ENCODE results near the gene P2RY8.

P2RY8 gene

DNA sequence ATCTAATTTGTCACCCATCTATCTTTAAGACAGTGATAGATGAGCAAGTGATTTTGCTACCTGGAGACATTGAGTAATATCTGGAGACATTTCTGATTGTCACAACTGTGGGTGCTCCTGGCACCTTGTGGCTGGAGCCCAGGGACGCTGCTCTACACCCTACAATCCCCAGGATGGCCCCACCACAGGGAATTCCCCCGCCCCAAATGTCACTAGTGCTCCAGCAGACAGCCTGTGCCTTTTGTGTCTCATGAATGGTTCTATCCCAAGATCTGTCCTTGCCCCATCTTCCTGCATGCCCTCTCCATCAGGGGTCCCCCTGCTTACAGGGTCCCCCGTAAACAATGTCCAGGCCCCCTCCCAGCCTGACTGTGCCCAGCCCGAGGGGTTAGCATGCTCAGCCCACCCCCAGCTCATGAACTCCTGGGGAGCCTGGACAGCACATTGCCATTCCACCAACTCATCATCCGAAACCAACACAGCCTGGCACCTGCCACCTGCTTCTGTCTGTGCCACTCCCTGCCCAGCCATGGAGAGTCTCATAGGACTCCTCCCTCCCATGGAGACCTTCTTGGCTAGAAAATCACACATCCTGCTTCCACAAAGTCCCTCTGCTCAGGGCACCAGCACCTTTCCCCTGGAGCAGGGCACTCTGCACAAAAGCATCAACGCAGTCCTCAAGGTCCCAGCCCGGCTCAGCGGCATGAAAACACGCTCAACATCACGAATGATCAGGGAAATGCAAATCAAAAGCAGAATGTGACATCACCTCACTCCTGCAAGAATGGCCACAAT is 5.7 kb downstream of the P2RY8 start:
- TF ChIP-seq, protein P1, sequence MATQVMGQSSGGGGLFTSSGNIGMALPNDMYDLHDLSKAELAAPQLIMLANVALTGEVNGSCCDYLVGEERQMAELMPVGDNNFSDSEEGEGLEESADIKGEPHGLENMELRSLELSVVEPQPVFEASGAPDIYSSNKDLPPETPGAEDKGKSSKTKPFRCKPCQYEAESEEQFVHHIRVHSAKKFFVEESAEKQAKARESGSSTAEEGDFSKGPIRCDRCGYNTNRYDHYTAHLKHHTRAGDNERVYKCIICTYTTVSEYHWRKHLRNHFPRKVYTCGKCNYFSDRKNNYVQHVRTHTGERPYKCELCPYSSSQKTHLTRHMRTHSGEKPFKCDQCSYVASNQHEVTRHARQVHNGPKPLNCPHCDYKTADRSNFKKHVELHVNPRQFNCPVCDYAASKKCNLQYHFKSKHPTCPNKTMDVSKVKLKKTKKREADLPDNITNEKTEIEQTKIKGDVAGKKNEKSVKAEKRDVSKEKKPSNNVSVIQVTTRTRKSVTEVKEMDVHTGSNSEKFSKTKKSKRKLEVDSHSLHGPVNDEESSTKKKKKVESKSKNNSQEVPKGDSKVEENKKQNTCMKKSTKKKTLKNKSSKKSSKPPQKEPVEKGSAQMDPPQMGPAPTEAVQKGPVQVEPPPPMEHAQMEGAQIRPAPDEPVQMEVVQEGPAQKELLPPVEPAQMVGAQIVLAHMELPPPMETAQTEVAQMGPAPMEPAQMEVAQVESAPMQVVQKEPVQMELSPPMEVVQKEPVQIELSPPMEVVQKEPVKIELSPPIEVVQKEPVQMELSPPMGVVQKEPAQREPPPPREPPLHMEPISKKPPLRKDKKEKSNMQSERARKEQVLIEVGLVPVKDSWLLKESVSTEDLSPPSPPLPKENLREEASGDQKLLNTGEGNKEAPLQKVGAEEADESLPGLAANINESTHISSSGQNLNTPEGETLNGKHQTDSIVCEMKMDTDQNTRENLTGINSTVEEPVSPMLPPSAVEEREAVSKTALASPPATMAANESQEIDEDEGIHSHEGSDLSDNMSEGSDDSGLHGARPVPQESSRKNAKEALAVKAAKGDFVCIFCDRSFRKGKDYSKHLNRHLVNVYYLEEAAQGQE (IDR thresholded peaks at IDR 0.05; ENCODE audit: insufficient read depth in 1 of 2, low read depth in 2 of 2, low read length in 2 of 2), result no peak
- TF ChIP-seq POLR2AphosphoS5 (IDR thresholded peaks at IDR 0.05; ENCODE audit: low read depth, low read length) (no peak), SIN3A (IDR thresholded peaks at IDR 0.05; ENCODE audit: borderline replicate concordance, insufficient read depth, low read length) (no peak), TAF1 (IDR thresholded peaks at IDR 0.05; ENCODE audit: borderline replicate concordance, insufficient read depth, low read length) (no peak), FOXP2 (optimal IDR thresholded peaks at IDR 0.05; ENCODE audit: borderline replicate concordance, extremely low read depth, extremely low read length, insufficient read depth) (no peak)

DNA sequence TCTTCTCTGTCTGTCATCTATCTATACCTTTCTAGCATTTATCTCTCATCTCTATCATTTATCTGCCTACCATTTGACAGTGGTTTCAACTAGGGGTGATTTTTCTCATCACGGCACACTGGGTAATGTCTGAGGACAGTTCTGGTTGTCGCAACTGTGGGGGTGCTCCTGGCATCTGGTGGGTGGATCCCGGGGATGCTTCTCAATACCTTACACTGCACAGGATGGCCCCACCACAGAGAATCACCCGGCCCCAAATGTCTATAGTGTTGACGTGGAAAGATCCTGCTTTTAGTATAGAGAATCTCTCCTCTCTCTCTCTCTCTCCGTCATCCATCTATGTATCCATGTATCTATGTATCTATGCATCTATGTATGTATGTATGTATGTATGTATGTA is 7.2 kb downstream of the P2RY8 start:
- TF ChIP-seq POLR2AphosphoS5 (IDR thresholded peaks at IDR 0.05; ENCODE audit: low read depth, low read length), result no peak
- TF ChIP-seq, protein P1 (IDR thresholded peaks at IDR 0.05; ENCODE audit: insufficient read depth in 1 of 2, low read depth in 2 of 2, low read length in 2 of 2), result no peak
- no peak for TF ChIP-seq SIN3A (IDR thresholded peaks at IDR 0.05; ENCODE audit: borderline replicate concordance, insufficient read depth, low read length)
- TF ChIP-seq TAF1 (IDR thresholded peaks at IDR 0.05; ENCODE audit: borderline replicate concordance, insufficient read depth, low read length), result no peak
- TF ChIP-seq FOXP2 (optimal IDR thresholded peaks at IDR 0.05; ENCODE audit: borderline replicate concordance, extremely low read depth, extremely low read length, insufficient read depth), result no peak

DNA sequence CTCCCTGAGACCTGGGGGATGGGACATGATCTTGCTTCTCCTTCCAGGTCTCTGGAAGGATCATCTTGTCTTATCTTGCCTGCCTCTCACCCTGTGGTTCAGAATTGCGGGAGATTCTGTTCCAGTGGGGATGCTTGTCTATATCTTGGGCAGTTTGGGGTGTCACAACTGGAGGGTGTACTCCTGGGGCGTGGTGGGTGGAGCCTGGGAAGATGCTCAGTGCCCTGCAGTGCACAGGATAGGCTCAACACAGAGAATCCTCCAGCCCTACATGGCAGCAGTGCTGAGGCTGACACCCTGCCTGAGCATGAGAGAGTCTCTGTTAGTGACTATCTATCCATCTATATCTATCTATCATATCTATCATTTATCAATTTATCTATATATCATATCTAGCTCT is 7.7 kb downstream of the P2RY8 start:
- TF ChIP-seq, protein P1 (IDR thresholded peaks at IDR 0.05; ENCODE audit: insufficient read depth in 1 of 2, low read depth in 2 of 2, low read length in 2 of 2), result no peak
- TF ChIP-seq TAF1 (IDR thresholded peaks at IDR 0.05; ENCODE audit: borderline replicate concordance, insufficient read depth, low read length), result no peak
- TF ChIP-seq POLR2AphosphoS5 (IDR thresholded peaks at IDR 0.05; ENCODE audit: low read depth, low read length), result no peak
- no peak for TF ChIP-seq SIN3A (IDR thresholded peaks at IDR 0.05; ENCODE audit: borderline replicate concordance, insufficient read depth, low read length)
- TF ChIP-seq FOXP2 (optimal IDR thresholded peaks at IDR 0.05; ENCODE audit: borderline replicate concordance, extremely low read depth, extremely low read length, insufficient read depth), result no peak

DNA sequence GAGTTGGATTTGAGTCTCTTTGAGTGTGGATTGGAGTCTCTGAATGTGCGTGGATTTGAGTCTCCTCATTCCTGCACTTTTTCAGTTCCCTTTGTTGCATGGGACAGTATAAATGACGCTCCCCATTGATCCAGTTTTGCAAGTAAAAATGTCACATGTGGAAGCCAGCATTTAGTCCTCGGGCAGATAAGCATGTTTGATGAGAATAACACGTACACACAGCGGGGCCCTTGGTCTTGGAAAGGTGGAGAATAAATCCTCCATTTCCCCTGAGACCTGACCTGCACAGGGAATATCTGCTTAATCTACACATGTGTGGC is 8.1 kb downstream of the P2RY8 start:
- no peak for TF ChIP-seq TAF1 (IDR thresholded peaks at IDR 0.05; ENCODE audit: borderline replicate concordance, insufficient read depth, low read length)
- TF ChIP-seq POLR2AphosphoS5 (IDR thresholded peaks at IDR 0.05; ENCODE audit: low read depth, low read length), result no peak
- TF ChIP-seq, protein P1 (IDR thresholded peaks at IDR 0.05; ENCODE audit: insufficient read depth in 1 of 2, low read depth in 2 of 2, low read length in 2 of 2), result no peak
- no peak for TF ChIP-seq FOXP2 (optimal IDR thresholded peaks at IDR 0.05; ENCODE audit: borderline replicate concordance, extremely low read depth, extremely low read length, insufficient read depth)
- no peak for TF ChIP-seq SIN3A (IDR thresholded peaks at IDR 0.05; ENCODE audit: borderline replicate concordance, insufficient read depth, low read length)
